GM19468 (cell line): ENCODE results near the gene PCIF1.
"Not testable (repeated sequence)": the region's sequence is repeated elsewhere in the genome, so short reads cannot be mapped to it uniquely, and the experiment has no call there.

Experiments used
- ATAC-seq: cut with Tn5 transposase; IDR thresholded peaks from one replicate; pipeline ENCODE4 v1.9.1; 2021; ENCODE audit warnings: mild to moderate bottlenecking, moderate library complexity, moderate number of reproducible peaks; ENCODE audit not compliant: unreplicated experiment; ENCODE audit errors: extremely low read depth

PCIF1 gene

DNA sequence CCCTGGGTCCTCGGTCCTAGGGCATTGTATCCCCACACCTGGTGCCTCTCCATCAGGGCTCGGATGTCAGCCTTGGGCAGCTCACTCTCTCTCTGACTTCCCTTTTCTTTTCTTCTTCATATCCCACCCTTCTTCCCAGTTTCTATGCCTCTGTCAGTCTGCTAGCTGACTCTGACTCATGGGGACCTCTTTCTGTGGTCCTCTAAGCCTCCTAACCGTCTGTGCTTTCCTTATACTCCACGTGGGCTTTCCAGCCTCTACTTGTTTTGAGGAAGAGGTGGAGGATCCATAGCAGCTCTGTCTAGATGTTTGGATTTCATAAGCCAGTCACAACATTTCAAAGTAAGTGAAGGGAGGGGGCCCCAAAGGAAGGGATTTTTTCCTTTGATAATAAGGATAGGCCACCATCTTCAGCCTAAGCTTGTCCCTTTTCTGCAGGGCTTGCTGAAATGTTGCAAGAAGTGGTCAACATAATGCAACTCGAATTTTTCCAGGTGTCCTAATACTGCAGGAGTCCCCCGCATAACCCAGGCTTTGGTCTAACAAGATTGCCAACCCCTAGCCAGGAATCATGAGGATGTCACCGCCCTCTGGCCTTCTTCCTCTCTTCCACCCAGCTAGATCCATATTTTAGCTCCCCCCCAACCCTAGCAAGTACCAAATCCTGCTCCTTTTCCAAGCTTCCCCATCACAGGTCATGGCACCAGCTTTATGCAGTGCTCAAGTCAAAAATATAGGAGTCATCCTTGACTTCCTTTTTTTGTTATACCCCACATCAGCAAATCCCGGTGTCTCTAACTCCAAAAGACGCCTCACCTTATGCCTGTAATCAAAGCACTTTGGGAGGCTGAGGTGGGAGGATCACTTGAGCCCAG, 13.8 kb upstream of the PCIF1 start:
- ATAC-seq = no peak

DNA sequence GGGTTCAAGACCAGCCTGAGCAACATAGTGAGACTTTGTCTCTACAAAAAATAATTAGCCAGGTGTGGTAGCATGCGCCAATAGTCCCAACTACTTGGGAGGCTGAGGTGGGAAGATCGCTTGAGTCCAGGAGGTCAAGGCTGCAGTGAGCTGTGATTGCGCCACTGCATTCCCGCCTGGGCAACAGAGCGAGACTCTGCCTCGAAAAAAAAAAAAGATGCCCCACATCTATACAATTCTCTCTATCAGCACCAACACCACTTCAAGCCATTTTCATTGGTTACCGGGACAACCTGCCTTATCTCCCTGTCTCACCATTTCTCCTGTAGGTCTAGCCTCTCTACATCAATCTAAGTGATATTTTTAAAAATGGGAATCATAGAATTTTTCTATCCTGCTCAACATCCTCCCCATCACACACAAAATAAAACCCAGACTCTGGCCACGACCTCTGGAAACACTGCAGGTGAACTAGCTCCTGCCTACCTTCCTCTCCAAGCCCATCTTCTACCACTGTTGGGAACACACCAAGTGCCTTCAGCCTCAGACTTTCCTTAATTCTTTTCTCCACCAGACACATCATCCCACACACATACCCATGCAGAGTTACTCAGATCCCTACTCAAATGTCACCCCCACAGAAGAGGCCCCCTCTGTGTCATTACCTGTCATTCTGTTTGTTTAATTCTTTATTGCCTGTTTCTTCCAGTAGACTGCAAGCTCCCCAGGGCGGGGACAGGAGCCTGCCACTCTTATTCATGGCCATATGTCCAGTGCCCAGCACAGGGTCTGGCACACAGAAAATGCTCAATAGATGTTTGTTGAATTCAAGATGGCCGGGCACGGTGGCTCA, 12.9 kb upstream of the PCIF1 start:
- no peak for ATAC-seq

DNA sequence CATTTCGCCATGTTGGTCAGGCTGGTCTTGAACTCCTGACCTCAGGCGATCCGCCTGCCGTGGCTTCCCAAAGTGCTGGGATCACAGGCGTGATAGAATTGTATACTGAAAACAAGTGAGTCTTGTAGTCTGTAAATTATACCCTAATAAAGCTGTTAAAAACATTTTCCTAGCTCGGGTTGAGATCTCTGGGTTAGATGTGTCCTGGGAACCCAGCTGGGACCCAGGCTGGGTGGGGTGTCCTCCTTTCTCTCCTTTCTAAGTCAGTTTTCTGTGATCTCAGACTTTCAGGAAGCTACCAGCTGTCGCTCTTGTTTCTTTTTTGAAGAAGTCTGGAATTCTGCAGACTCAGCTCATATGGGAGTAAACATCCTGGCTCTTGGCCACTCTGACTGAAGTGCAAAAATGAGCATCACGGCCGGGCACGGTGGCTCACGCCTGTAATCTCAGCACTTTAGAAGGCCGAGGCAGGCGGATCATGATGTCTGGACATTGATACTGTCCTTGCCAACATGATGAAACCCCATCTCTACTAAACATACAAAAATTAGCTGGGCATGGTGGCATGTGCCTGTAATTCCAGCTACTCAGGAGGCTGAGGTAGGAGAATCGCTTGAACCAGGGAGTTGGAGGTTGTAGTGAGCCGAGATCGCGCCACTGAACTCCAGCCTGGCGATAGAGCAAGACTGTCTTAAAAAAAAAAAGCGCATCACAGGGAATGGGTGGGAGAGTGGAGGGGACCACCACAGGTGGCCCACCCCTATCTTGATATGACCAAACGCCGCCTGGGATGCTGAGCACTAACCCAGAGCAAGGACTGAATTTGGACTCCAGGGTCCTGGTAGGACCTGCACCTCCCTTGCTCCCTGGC, 9.9 kb upstream of the PCIF1 start:
- ATAC-seq = no peak

- no peak for ATAC-seq
Measured at GRCh38 chr20:45925821-45926506, 8.5 kb upstream of the PCIF1 start.

- ATAC-seq = no peak
Measured at GRCh38 chr20:45926731-45927070, 7.8 kb upstream of the PCIF1 start.

- ATAC-seq = no peak
Measured at GRCh38 chr20:45927071-45927878, 7.2 kb upstream of the PCIF1 start.

- not testable (repeated sequence) for ATAC-seq
Measured at GRCh38 chr20:45931680-45932079, 2.8 kb upstream of the PCIF1 start.

GRCh38 chr20:45933266-45934045, 1.0 kb upstream of the PCIF1 start:
- no peak for ATAC-seq

GRCh38 chr20:45934046-45934585, 367 bp upstream of the PCIF1 start:
- ATAC-seq = no peak

DNA sequence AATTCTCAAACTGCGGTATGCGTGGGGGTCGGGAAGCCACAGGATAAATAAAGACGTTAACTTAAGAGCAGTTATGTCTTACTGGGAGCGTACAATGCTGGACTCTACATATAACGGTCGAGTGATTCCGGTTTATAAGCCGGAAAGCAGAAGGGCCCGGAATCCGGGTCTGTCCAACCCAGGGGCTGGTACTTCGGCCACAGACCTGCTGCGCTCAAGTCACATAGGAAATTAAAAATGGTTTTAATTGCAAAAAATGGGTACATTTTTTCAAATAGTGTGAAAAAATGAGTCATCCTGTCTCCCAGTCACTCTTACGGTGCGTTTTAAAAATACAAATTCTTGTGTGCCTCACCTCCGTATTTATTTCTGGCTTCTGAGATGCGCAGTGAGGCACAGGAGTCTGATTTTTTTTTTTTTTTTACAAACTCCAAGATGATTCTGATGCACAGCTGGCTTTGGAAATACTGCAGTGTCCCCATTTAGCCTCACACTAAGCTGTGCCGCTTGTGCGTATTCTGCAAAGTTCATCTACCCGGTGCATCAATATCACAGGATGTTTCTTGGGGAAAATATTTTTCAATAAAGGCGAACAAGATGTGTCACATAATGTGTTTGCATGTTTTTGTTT, 1.0 kb downstream of the PCIF1 start:
- no peak for ATAC-seq

- no peak for ATAC-seq
Measured at GRCh38 chr20:45937765-45938164, 3.3 kb downstream of the PCIF1 start.

DNA sequence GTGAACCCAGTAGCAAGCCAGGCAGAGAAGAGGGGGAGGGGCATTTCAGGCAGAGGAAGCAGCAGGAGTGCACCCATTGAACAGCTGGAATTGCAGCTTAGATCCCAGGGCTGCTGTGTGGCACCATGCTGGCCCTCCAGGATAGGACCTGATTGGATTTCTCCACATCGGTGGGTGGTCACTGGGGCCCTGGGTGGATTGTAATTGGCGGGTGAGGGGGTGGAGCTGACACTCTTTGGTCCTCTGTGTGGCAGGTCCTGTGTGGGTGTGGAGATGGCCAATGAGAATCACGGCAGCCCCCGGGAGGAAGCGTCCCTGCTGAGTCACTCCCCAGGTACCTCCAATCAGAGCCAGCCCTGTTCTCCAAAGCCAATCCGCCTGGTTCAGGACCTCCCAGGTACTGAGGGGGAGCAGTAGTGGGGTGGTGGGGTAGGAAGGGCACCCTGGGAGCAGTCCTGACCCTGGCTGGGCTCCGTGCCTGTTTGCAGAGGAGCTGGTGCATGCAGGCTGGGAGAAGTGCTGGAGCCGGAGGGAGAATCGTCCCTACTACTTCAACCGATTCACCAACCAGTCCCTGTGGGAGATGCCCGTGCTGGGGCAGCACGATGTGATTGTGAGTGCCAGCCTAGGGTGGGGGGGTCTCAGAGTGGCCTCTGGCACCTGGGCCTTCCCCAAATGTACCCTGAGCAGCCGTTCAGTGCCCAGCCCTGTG, 4.4 kb downstream of the PCIF1 start:
- ATAC-seq = no peak

DNA sequence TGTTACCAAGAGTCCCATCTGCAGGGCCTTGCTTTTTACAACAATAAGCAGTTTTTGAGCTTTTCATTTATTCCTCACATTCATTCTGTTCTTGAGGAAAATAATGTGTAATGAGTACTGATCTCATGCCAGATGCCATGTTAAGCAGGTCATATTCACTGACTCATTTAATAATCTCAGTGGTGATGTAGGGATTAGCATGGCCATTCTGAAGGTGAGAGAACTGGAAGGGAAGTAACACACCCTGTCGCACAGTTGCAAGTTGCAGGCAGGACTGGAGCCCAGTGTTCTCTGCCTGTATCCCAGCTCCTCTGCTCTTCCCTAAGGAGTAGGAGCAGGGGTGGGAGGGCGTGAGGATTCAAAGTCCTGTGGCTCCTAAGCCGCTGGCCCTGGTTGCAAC, 5.6 kb downstream of the PCIF1 start:
- no peak for ATAC-seq

DNA sequence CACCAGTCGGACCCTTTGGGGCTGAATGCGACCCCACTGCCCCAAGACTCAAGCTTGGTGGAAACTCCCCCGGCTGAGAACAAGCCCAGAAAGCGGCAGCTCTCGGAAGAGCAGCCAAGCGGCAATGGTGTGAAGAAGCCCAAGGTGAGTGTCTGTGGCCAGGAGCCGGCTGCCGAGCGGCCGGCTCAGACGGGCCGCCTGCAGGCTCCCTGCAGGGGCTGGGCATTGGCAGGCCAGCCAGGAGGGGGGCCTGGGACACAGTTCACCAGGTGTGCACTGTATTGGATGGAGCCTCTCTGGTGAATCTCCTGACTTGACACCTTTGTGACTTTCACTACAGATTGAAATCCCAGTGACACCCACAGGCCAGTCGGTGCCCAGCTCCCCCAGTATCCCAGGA, 6.0 kb downstream of the PCIF1 start:
- ATAC-seq = no peak

DNA sequence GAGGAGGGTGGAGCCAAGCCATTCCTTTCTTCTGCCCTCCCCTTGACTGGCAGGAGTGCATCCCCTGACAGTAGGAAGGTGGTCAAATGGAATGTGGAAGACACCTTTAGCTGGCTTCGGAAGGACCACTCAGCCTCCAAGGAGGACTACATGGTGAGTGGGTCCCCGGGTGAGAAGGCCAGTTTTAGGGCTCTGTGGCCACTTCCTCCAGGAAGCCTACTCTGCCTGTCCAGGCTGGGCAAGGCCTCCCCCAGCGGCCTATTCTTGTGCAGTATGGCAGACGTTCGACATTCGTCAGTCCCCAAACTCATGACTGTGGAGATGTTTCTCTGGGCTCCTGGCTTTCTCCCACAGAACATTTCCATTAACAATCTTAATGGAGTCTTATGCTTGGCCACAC, 9.1 kb downstream of the PCIF1 start:
- no peak for ATAC-seq

DNA sequence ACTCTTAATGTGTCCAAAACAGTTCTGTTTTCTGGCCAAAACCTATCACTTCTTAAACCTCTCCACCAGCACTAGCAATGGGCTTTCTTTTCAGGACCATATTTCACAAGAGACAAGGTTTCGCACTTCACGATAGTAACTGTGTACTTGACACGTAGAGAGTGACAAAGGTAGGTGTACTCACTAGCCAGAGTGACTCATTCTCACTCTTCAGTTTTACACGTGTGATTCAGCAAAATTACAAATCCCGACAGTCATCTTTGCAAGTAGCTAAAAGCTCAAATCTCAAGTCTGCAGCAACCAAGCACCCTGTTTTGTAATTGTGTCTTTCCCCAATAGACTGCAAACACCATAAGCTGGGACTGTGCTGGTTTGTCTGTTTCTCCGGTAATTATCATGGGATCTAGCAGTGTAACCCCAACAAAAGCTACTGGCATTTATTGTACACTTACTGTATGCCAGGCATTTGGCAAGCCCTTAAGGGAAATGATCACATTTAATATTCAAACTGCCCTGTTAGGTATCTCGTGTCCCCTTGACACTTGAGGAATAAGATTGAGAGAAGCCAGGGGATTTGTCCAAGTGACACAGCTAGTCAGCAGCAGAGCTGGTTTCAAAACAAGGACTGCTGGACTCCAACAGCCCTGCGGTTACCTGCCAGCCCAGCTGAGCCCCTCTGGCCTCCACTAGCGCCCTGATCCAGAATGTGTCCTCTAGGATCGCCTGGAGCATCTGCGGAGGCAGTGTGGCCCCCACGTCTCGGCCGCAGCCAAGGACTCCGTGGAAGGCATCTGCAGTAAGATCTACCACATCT, 9.9 kb downstream of the PCIF1 start:
- no peak for ATAC-seq
